Mucosa of stomach (tissue), 1 donor: ENCODE results near the gene USP3.
"Not testable (repeated sequence)": the region's sequence is repeated elsewhere in the genome, so short reads cannot be mapped to it uniquely, and the experiment has no call there.

Experiments
- H3K27me3 ChIP-seq: one replicate; pipeline ENCODE4 v1.7.0; 2013; ENCODE audit warnings: mild to moderate bottlenecking, low read length; ENCODE audit not compliant: control insufficient read depth, insufficient read depth
- H3K36me3 ChIP-seq: one replicate; pipeline ENCODE4 v1.7.0; 2013; ENCODE audit warnings: low read length; ENCODE audit not compliant: control insufficient read depth, insufficient read depth
- H3K4me1 ChIP-seq: one replicate; pipeline ENCODE4 v1.7.0; 2013; ENCODE audit warnings: mild to moderate bottlenecking, low read length; ENCODE audit not compliant: control insufficient read depth, insufficient read depth
- H3K4me3 ChIP-seq: one replicate; pipeline ENCODE4 v1.7.0; 2013; ENCODE audit warnings: low read length
- H3K9ac ChIP-seq: one replicate; pipeline ENCODE4 v1.7.0; 2013; ENCODE audit warnings: mild to moderate bottlenecking, low read length, moderate library complexity
- H3K9me3 ChIP-seq: one replicate; pipeline ENCODE4 v1.7.0; 2013; ENCODE audit warnings: mild to moderate bottlenecking, low read length, moderate library complexity; ENCODE audit not compliant: control insufficient read depth
- donor health status: Pancreatic carcinoma.

The USP3 gene

DNA sequence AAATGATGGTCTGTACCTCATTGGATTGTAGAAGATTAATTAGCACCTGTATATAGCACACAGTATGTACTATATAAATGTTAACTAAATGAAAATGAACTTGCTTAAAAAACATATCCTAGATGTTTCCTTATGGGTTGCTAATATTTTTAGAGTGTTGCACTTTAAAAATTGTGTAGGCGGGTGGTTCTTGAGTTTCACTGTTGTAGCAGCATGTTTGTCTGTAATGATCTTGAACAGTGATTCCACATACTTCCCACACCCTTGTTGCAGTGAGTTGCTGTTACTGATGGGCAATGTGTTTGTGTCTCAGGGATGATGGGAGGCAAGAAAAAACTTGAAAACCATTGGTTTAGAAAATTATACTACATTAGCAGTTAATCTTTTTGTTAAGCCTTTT is 22.0 kb downstream of the USP3 start:
- Histone ChIP-seq H3K9me3 (no peaks in the 10 kb centered on the region), H3K27me3 (no peaks in the 10 kb centered on the region), H3K36me3 (no peaks in the 10 kb centered on the region), H3K4me1 (peaks cover 23% of the 10 kb centered on the region), H3K9ac (no peak overlapping the region), H3K4me3 (no peak overlapping the region)

DNA sequence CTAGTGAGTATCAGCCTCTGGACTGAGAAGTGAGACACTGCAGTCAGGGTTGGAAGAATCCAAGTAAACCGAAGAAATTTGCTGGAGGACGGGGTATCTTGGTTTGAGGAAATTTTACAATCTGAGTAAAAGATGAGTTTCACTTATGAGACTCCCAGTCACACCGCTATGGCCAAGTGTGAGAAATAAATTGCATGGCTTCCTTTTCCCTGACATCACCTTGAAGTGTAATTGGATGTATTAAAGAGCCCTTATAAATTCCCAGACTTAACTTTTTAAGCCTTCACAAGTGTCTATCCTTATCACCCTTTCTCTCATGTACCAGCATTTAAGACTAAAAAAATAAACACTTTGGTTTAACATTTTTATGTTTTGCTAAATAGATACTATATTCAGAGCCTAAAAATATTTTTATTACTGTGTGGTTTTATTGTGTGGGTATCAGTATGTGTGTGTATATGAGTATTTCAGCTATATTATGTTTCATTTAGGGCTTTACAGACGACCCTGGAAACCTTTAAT is 23.8 kb downstream of the USP3 start:
- Histone ChIP-seq H3K4me1 (peaks cover 7% of the 10 kb centered on the region), H3K9ac (no peak overlapping the region), H3K9me3 (no peaks in the 10 kb centered on the region), H3K27me3 (no peaks in the 10 kb centered on the region), H3K4me3 (no peak overlapping the region), H3K36me3 (no peaks in the 10 kb centered on the region)

DNA sequence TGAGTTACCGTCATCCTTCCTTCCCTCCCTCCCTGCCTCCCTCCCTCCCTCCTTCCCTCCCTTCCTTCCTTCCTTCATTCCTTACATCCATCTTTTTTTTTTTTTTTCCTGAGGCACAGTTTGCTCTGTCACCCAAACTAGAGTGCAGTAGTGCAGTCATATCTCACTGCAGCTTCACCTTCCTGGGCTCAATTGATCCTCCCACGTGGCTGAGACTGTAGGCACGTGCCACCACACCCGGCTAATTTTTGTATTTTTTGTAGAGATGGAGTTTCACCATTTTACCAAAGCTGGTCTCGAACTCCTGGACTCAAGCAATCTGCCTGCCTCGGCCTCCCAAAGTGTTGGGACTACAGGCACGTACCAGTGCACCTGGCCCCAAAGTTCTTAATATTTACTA is 25.8 kb downstream of the USP3 start:
- Histone ChIP-seq H3K36me3 (no peaks in the 10 kb centered on the region), H3K4me3 (no peak overlapping the region), H3K9me3 (no peaks in the 10 kb centered on the region), H3K9ac (no peak overlapping the region), H3K27me3 (no peaks in the 10 kb centered on the region), H3K4me1 (no peaks in the 10 kb centered on the region)

DNA sequence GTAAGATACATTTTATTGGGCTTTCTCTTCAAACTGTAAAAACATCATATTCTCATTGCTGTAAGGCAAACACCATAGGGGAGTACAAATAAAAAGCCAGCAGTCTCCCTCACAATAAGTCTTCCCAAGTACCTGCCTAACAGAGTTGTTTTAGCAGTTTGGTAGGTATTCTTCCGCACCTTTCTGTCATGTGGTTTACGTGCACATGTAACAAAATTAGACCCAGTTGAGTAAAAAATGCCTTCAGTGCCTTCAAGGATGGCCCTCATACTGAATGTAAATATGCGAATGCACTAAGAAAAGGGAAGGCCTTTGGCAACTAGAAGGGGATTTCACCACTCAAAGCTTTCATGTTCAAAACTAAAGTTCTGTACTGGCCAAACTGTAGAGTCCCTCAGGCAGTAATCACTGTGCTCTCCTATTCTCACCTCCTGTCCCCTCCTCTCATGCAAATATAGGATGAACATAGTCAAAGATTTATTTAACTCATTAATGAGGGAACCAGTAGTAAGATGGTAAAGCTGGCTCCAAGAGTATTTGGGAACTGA is 26.4 kb downstream of the USP3 start:
- no peaks in the 10 kb centered on the region for H3K36me3 ChIP-seq
- H3K27me3 ChIP-seq = no peaks in the 10 kb centered on the region
- H3K9me3 ChIP-seq = no peaks in the 10 kb centered on the region
- no peaks in the 10 kb centered on the region for H3K4me1 ChIP-seq
- no peak overlapping the region for H3K4me3 ChIP-seq
- no peak overlapping the region for H3K9ac ChIP-seq

DNA sequence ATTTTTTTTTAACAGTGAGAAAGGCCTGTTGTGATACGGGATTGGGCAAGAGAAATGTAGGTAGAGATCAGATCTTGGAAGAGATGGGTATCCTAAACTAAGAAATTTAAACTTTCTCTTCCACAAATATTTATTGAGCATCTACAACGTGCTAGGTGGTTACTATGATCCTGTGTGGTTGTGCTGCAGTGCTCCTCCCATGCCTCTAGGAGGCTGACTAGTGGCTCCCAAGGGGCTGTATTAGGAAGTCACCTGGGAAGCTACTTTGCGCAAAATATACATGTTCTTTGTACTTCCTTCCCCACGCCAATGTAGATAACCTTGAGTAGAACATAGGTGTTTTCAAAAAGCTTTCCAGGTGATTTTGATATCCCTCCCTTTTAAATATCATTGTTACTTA is 27.2 kb downstream of the USP3 start:
- Histone ChIP-seq H3K27me3 (no peaks in the 10 kb centered on the region), H3K4me3 (no peak overlapping the region), H3K9ac (no peak overlapping the region), H3K9me3 (no peaks in the 10 kb centered on the region), H3K4me1 (no peaks in the 10 kb centered on the region), H3K36me3 (no peaks in the 10 kb centered on the region)

DNA sequence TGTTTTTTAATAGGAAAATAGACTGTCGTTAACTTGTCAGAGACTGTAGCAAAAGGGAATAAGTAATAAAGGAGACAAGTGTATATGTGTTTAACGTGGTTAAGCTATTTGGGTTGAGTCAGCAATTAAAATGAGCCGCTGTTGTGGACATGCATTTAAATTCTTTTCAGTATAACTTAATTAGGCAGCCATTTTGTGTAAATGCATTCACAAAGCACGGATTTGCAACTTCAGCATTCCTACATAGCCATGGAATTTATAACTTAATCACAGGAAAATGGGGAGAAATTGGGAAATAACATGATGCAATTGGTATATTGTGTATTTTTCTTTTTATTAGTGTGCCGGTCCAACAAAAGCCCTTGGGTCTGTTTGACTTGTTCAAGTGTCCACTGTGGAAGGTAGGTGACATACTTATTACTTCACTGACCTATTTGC is 27.9 kb downstream of the USP3 start:
- Histone ChIP-seq H3K4me3 (no peak overlapping the region), H3K9me3 (no peaks in the 10 kb centered on the region), H3K4me1 (no peaks in the 10 kb centered on the region), H3K27me3 (no peaks in the 10 kb centered on the region), H3K9ac (no peak overlapping the region), H3K36me3 (no peaks in the 10 kb centered on the region)

DNA sequence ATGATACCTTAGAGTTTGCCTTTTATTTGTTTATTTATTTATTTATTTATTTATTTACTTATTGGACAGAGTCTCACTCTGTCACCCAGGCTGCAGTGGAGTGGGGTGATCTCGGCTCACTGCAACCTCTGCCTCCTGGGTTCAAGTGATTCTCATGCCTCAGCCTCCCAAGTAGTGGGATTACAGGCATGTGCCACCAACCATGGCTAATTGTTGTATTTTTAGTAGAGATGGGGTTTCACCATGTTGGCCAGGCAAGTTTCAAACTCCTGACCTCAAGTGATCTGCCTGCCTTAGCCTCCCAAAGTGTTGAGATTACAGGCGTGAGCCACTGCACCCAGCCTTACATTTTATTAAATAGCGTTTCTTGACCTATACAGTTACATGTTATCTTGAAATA is 30.5 kb downstream of the USP3 start:
- H3K9me3 ChIP-seq, H3K4me3 ChIP-seq, H3K27me3 ChIP-seq, H3K9ac ChIP-seq, H3K4me1 ChIP-seq, H3K36me3 ChIP-seq: not testable (repeated sequence)

DNA sequence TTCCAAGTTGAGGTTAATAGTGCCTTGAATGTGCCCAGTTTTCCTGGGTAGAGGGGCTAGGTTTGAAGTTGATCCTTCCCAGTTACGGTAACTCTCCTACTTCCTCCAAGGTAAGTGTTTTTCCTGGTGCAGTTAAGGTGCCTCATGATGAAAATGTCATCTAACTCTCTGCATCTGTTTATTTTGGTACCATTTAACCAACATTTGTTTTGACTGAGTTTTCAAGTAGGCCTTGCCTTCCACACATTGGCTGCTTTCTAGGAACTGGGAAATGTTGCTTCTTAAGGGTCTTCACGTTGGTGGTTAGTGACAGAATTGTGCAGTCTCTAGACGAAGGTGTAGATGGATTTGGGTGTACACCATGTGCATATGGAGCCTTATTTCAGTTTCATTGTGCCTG is 31.3 kb downstream of the USP3 start:
- Histone ChIP-seq H3K9me3 (no peaks in the 10 kb centered on the region), H3K4me3 (no peak overlapping the region), H3K4me1 (no peaks in the 10 kb centered on the region), H3K36me3 (no peaks in the 10 kb centered on the region), H3K27me3 (no peaks in the 10 kb centered on the region), H3K9ac (no peak overlapping the region)

DNA sequence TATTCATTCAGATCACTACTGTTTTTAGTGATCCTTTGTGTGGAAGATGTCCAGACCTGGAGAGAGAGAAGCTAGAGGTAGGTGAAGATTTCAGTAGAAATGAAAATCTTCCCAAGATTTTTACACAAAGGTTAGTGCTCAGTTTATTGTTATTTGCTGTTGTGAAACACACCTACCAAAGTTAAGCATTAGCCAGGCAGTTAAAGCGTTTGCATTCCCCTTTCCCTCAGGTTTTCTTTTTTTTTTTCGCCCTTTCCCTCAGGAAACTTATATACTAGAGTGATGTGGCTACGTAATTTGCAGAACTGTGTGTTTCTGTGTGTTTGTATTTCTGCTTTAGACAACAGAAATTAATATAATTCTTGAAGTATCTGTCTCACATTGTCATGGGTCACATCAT is 34.5 kb downstream of the USP3 start:
- H3K4me1 ChIP-seq = no peaks in the 10 kb centered on the region
- H3K27me3 ChIP-seq = no peaks in the 10 kb centered on the region
- H3K9ac ChIP-seq = no peak overlapping the region
- no peaks in the 10 kb centered on the region for H3K9me3 ChIP-seq
- H3K4me3 ChIP-seq = no peak overlapping the region
- no peaks in the 10 kb centered on the region for H3K36me3 ChIP-seq

DNA sequence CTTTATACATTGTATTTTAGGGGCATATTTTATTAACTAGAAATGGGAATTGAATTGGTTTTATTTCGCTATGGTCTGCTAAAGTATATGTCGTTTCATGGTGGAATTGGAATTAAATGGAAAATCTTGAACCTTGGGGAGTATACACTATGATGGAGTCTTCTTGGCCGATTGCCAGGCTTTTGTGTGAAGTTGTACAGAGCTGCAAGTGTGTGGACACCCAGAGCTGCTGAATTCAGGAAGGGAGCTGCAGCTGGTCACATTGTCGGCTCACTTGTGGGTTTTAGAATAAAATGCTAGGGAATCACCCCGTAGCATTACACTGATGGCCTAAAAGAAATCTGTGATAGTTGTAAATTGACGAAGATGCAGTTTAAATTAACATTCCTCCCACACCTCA is 35.1 kb downstream of the USP3 start:
- Histone ChIP-seq H3K4me3 (no peak overlapping the region), H3K27me3 (no peaks in the 10 kb centered on the region), H3K36me3 (no peaks in the 10 kb centered on the region), H3K9me3 (no peaks in the 10 kb centered on the region), H3K9ac (no peak overlapping the region), H3K4me1 (no peaks in the 10 kb centered on the region)

DNA sequence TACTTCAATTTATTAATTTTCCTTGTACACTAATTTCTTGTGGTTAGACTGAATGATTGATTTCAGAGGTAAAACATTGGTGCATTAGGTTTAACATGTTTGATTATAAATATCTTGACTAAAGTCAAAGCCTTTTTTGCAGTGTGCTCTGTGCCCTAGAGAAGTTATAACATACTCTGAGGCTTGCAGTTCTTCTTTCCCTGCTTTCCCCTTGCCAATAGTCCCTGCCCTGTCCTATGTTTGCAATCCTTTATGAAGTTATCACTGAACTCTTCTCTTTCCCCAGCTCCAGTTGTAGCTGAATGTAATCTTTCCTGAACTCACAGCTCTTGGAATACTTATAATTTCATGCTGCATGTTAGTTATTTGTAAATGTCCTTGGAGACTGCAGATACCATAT is 35.6 kb downstream of the USP3 start:
- H3K27me3 ChIP-seq = no peaks in the 10 kb centered on the region
- no peaks in the 10 kb centered on the region for H3K4me1 ChIP-seq
- H3K9me3 ChIP-seq = no peaks in the 10 kb centered on the region
- no peak overlapping the region for H3K9ac ChIP-seq
- no peaks in the 10 kb centered on the region for H3K36me3 ChIP-seq
- H3K4me3 ChIP-seq = no peak overlapping the region

DNA sequence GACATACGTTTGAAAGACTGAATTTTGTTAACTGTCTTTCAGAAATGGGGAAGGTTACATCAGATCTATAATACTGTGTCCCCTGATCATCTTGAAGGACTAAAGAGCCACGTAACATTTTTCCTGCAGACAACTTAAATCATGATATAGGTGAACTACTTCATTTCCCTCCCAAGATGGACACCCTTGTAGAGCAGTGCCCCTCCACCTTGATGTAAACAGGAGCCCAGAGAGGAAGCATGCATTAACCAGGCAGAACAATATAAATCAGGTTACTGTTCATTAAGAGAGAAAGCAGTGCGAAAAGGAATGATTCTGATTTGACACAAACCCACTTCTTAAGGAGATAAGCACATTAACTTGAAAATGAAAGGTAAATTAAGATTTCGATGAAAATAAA is 36.1 kb downstream of the USP3 start:
- Histone ChIP-seq H3K36me3 (no peaks in the 10 kb centered on the region), H3K9ac (no peak overlapping the region), H3K9me3 (no peaks in the 10 kb centered on the region), H3K4me3 (no peak overlapping the region), H3K4me1 (no peaks in the 10 kb centered on the region), H3K27me3 (no peaks in the 10 kb centered on the region)
